Choroid plexus epithelial cell (primary cell): ENCODE measurements around the gene SMKR1.

Source experiments
- DNase-seq: peaks from one replicate; pipeline ENCODE4 v3.0.0-alpha.2; 2010; ENCODE audit warnings: low read depth
- H3K4me3 ChIP-seq: 2 replicates; pipeline ENCODE4 v1.5.1; 2011; ENCODE audit warnings: low read depth, mild to moderate bottlenecking, control low read depth, low read length, moderate library complexity
- CTCF ChIP-seq: conservative IDR thresholded peaks from 2 replicates; pipeline ENCODE4 v1.5.1; 2011; ENCODE audit warnings: low read depth, mild to moderate bottlenecking, control low read depth, inconsistent platforms, low read length, moderate library complexity

The SMKR1 gene

GRCh38 chr7:129458171-129458570 lies 44.2 kb upstream of the SMKR1 start:
- TF ChIP-seq CTCF: no peak
- no peak for DNase-seq
- no peak overlapping the region for H3K4me3 ChIP-seq

DNA sequence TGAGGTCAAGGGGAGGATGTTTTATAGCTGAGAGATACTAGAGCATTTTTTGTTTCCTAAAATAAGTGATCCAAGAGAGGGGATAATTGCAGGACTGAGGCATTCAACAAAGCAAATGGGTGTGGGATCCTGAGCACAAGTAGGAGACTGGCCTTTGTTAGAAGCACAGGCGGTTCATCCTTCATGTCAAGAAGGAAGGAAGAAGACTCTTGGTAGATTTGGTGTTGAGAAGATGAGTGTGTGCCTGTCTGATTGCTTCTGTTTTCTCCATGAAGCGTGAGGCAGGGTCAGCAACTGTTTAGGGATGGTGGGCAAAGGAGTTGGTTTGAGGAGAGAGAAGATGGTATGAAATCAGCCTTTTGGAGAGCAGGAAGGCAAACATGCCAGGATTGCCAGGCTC lies 40.5 kb upstream of the SMKR1 start:
- no peak for DNase-seq
- no peak overlapping the region for H3K4me3 ChIP-seq
- no peak for TF ChIP-seq CTCF

- no peak for DNase-seq
- no peak overlapping the region for H3K4me3 ChIP-seq
- TF ChIP-seq CTCF: no peak
These were observed 39.9 kb upstream of the SMKR1 start for GRCh38 chr7:129462420-129462819.

GRCh38 chr7:129464194-129464593 lies 38.1 kb upstream of the SMKR1 start:
- TF ChIP-seq CTCF: no peak
- H3K4me3 ChIP-seq: no peak overlapping the region
- no peak for DNase-seq

DNA sequence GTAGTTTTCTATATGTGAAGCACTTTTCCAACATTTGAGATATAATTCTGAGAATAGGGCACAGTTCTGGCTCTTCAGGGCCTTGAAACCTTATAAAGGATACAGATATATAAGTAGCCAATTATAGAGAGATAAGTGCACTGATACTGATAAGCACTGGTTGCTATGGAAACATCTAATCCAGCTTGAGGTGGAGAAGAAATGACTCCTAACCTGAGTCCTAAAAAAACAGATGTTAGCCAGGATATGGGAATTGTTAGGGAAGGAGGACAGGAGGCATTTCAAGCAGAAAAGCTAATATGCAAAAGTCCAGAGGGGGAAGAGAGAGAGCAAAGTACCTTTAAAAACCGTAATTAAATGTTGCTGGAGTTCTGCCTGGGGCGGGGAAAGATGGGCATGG lies 37.3 kb upstream of the SMKR1 start:
- TF ChIP-seq CTCF: no peak

GRCh38 chr7:129466796-129467195 lies 35.5 kb upstream of the SMKR1 start:
- DNase-seq: no peak
- H3K4me3 ChIP-seq: no peak overlapping the region
- TF ChIP-seq CTCF: no peak

More for the DNA sequence above, 37.3 kb upstream of the SMKR1 start:
- no peak overlapping the region for H3K4me3 ChIP-seq
- DNase-seq: no peak

- peak; percentile 60 for DNase-seq
- H3K4me3 ChIP-seq: no peak overlapping the region
- TF ChIP-seq CTCF: no peak
These were observed 34.2 kb upstream of the SMKR1 start for GRCh38 chr7:129468087-129468486.
